Ovary (tissue), 3 donors: ENCODE results near the gene KRTAP5-5.

ENCODE experiments used
- POLR2A ChIP-seq: fragments of 450-650 bp; IDR thresholded peaks from one replicate; pipeline ENCODE4 v1.6.1; 2017; ENCODE audit warnings: antibody characterized with exemption, mild to moderate bottlenecking, moderate library complexity
- TF ChIP-seq, protein P1 (sequence below), 3 donors: fragments of 450-650 bp in 2 of 3; fragments of 200-600 bp in 1 of 3; IDR thresholded peaks; one replicate each; pipeline versions ENCODE4 v1.5.1 to v1.8.0; 2016 to 2022; ENCODE audit warnings: antibody characterized with exemption in 3 of 3, mild to moderate bottlenecking in 1 of 3
- donor health status: DM: no; HTN: no; CAD: no.

- TF ChIP-seq, protein P1, sequence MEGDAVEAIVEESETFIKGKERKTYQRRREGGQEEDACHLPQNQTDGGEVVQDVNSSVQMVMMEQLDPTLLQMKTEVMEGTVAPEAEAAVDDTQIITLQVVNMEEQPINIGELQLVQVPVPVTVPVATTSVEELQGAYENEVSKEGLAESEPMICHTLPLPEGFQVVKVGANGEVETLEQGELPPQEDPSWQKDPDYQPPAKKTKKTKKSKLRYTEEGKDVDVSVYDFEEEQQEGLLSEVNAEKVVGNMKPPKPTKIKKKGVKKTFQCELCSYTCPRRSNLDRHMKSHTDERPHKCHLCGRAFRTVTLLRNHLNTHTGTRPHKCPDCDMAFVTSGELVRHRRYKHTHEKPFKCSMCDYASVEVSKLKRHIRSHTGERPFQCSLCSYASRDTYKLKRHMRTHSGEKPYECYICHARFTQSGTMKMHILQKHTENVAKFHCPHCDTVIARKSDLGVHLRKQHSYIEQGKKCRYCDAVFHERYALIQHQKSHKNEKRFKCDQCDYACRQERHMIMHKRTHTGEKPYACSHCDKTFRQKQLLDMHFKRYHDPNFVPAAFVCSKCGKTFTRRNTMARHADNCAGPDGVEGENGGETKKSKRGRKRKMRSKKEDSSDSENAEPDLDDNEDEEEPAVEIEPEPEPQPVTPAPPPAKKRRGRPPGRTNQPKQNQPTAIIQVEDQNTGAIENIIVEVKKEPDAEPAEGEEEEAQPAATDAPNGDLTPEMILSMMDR (IDR thresholded peaks at IDR 0.05) = no peak
- TF ChIP-seq POLR2A = no peak
Measured at GRCh38 chr11:1623716-1624115, 5.9 kb upstream of the KRTAP5-5 start.
